H1 (cell line): ENCODE measurements around the gene NDUFV1. TPM values are rescaled to one million over a fixed set of nuclear protein-coding genes. Genes with fewer than 3 reads are reported as not detected.
A peak's percentile ranks its signal among the peaks of the same experiment; 100 is the strongest.

Experiments used
- CTCF ChIA-PET: fragments of 300-600 bp; sonication (Branson Sonifier 250); formaldehyde crosslinking; loops from one replicate; lab custom pipeline; 2021; ENCODE audit not compliant: partially characterized antibody; lab: Charles Lee
- POLR2A ChIA-PET: fragments of 300-600 bp; sonication (Branson Sonifier 250); formaldehyde crosslinking; loops from one replicate; lab custom pipeline; 2021; ENCODE audit warnings: inconsistent platforms; ENCODE audit not compliant: partially characterized antibody; lab: Charles Lee
- DNase-seq, 2 experiments: peaks; one replicate each; pipeline versions ENCODE4 v3.0.0 to v3.0.0-alpha.2; 2010 to 2022; ENCODE audit warnings: low spot score in 2 of 2, low read depth in 1 of 2, mixed read lengths in 1 of 2
- FAIRE-seq: peaks from 2 replicates; lab custom pipeline; 2011; peaks lifted over from hg19 to GRCh38; lab: Jason Lieb, UNC
- H2AFZ ChIP-seq: 2 replicates; pipeline ENCODE4 v1.8.1; 2012; ENCODE audit warnings: low read length, inconsistent platforms
- H2AK5ac ChIP-seq: 2 replicates; pipeline ENCODE4 v1.6.1; 2013; ENCODE audit warnings: low read depth, low read length
- H2BK120ac ChIP-seq: replicated peaks from 2 replicates; pipeline ENCODE3; 2013; ENCODE audit warnings: low read depth, low read length, inconsistent platforms
- H2BK12ac ChIP-seq: 2 replicates; pipeline ENCODE4 v1.6.1; 2013; ENCODE audit warnings: low read depth, low read length
- H2BK15ac ChIP-seq: 2 replicates; pipeline ENCODE4 v1.6.1; 2013; ENCODE audit warnings: low read length
- H2BK20ac ChIP-seq: 2 replicates; pipeline ENCODE4 v1.6.1; 2013; ENCODE audit warnings: low read length
- H2BK5ac ChIP-seq: 2 replicates; pipeline ENCODE4 v1.6.1; 2013; ENCODE audit warnings: low read depth, low read length
- H3K14ac ChIP-seq: 2 replicates; pipeline ENCODE4 v1.6.1; 2013; ENCODE audit warnings: inconsistent platforms; ENCODE audit not compliant: insufficient read length
- H3K18ac ChIP-seq: 2 replicates; pipeline ENCODE4 v1.6.1; 2013; ENCODE audit warnings: low read length; ENCODE audit errors: extremely low read depth
- H3K23ac ChIP-seq: 2 replicates; pipeline ENCODE4 v1.6.1; 2013; ENCODE audit warnings: inconsistent platforms; ENCODE audit not compliant: insufficient read length
- H3K23me2 ChIP-seq: 2 replicates; pipeline ENCODE4 v1.6.1; 2013; ENCODE audit warnings: low read depth, low read length
- H3K27ac ChIP-seq: 2 replicates; pipeline ENCODE4 v1.6.1; 2011; ENCODE audit warnings: low read depth, low read length, inconsistent platforms
- H3K27me3 ChIP-seq, 4 experiments: replicated peaks in 1 of 4; 1 replicate in 1 of 4; 2 replicates in 3 of 4; pipeline versions ENCODE4 v1.6.1 to v1.8.1; 2011 to 2013; ENCODE audit warnings: low read length in 3 of 4, mild to moderate bottlenecking in 3 of 4, inconsistent platforms in 2 of 4, mixed read lengths in 2 of 4, moderate library complexity in 1 of 4; ENCODE audit not compliant: control insufficient read depth in 3 of 4, insufficient read depth in 3 of 4; ENCODE audit errors: extremely low read depth in 1 of 4
- H3K36me3 ChIP-seq, 4 experiments: 2 replicates each; pipeline versions ENCODE4 v1.6.1 to v1.8.1; 2011 to 2013; ENCODE audit warnings: mild to moderate bottlenecking in 4 of 4, low read length in 3 of 4, moderate library complexity in 2 of 4, control low read depth in 1 of 4, inconsistent platforms in 1 of 4; ENCODE audit not compliant: insufficient read depth in 4 of 4, control insufficient read depth in 2 of 4
- H3K4ac ChIP-seq: replicated peaks from 2 replicates; pipeline ENCODE3; 2013; ENCODE audit warnings: low read length, low read depth, mixed read lengths, inconsistent platforms; ENCODE audit not compliant: insufficient read length
- H3K4me1 ChIP-seq, 4 experiments: replicated peaks in 1 of 4; 1 replicate in 1 of 4; 2 replicates in 3 of 4; pipeline versions ENCODE4 v1.6.1 to v1.8.1; 2011 to 2013; ENCODE audit warnings: low read length in 3 of 4, inconsistent platforms in 2 of 4, mixed read lengths in 1 of 4; ENCODE audit not compliant: insufficient read depth in 4 of 4, control insufficient read depth in 3 of 4
- H3K4me2 ChIP-seq, 2 experiments: 2 replicates each; pipeline versions ENCODE4 v1.6.1 to v1.8.1; 2011 to 2013; ENCODE audit warnings: low read depth in 2 of 2, low read length in 2 of 2, control low read depth in 1 of 2, inconsistent platforms in 1 of 2, mild to moderate bottlenecking in 1 of 2; ENCODE audit not compliant: insufficient read depth in 1 of 2
- H3K4me3 ChIP-seq, 4 experiments: fragments of 200-600, 300-600 bp in 1 of 4; sonication (generic), shearing (Covaris generic), sonication (Bioruptor Twin) in 1 of 4; 2 replicates each; pipeline versions ENCODE4 v1.5.1 to v1.8.1; 2011 to 2016; ENCODE audit warnings: low read length in 4 of 4, low read depth in 3 of 4, control low read depth in 2 of 4, inconsistent platforms in 2 of 4, mild to moderate bottlenecking in 2 of 4, mixed read lengths in 1 of 4, moderate library complexity in 1 of 4; ENCODE audit not compliant: insufficient read depth in 2 of 4; ENCODE audit errors: extremely low read depth in 1 of 4
- H3K56ac ChIP-seq: replicated peaks from 2 replicates; pipeline ENCODE3; 2013; ENCODE audit warnings: low read depth, mild to moderate bottlenecking, mixed read lengths, low read length, inconsistent platforms; ENCODE audit not compliant: insufficient read length
- H3K79me1 ChIP-seq: 2 replicates; pipeline ENCODE4 v1.6.1; 2013; ENCODE audit warnings: low read depth, low read length, control low read depth
- H3K79me2 ChIP-seq, 2 experiments: 2 replicates each; pipeline versions ENCODE4 v1.6.1 to v1.8.1; 2012 to 2013; ENCODE audit warnings: low read length in 2 of 2, mild to moderate bottlenecking in 2 of 2, inconsistent platforms in 1 of 2; ENCODE audit not compliant: insufficient read depth in 2 of 2, control insufficient read depth in 1 of 2
- H3K9ac ChIP-seq, 4 experiments: replicated peaks in 1 of 4; 1 replicate in 1 of 4; 2 replicates in 3 of 4; pipeline versions ENCODE4 v1.6.1 to v1.8.1; 2011 to 2013; ENCODE audit warnings: low read depth in 3 of 4, low read length in 3 of 4, control low read depth in 2 of 4, mild to moderate bottlenecking in 2 of 4, moderate library complexity in 2 of 4, inconsistent platforms in 1 of 4; ENCODE audit errors: extremely low read depth in 1 of 4
- H3K9me3 ChIP-seq, 2 experiments: 2 replicates each; pipeline versions ENCODE4 v1.6.1 to v1.8.1; 2012 to 2013; ENCODE audit warnings: mild to moderate bottlenecking in 2 of 2, moderate library complexity in 2 of 2, control low read depth in 1 of 2, inconsistent platforms in 1 of 2, low read depth in 1 of 2, low read length in 1 of 2, mixed read lengths in 1 of 2; ENCODE audit not compliant: insufficient read depth in 2 of 2
- H4K20me1 ChIP-seq, 2 experiments: replicated peaks in 1 of 2; 2 replicates each; pipeline versions ENCODE3 to v1.8.1; 2011 to 2013; ENCODE audit warnings: inconsistent platforms in 2 of 2, low read length in 2 of 2, mild to moderate bottlenecking in 1 of 2; ENCODE audit not compliant: insufficient read depth in 2 of 2, control insufficient read depth in 1 of 2
- H4K5ac ChIP-seq: 2 replicates; pipeline ENCODE4 v1.6.1; 2013; ENCODE audit warnings: low read length, low read depth, mixed read lengths, inconsistent platforms; ENCODE audit not compliant: insufficient read length
- H4K8ac ChIP-seq: 2 replicates; pipeline ENCODE4 v1.8.0; 2013; ENCODE audit warnings: mild to moderate bottlenecking, moderate library complexity, low read length, inconsistent platforms; ENCODE audit not compliant: insufficient read depth; ENCODE audit errors: extremely low read depth
- H4K91ac ChIP-seq: replicated peaks from 2 replicates; pipeline ENCODE3; 2013; ENCODE audit warnings: low read length, mixed read lengths, inconsistent platforms; ENCODE audit not compliant: insufficient read length
- BCL11A ChIP-seq, 2 experiments: IDR thresholded peaks; one replicate each; pipeline ENCODE4 v1.6.1; 2011; ENCODE audit warnings: low read depth in 2 of 2, low read length in 2 of 2, mild to moderate bottlenecking in 2 of 2
- CTCF ChIP-seq, 3 experiments: IDR thresholded peaks; 1 replicate in 2 of 3; 2 replicates in 1 of 3; pipeline versions ENCODE4 v1.5.1 to v1.6.1; 2011; ENCODE audit warnings: low read length in 3 of 3, mild to moderate bottlenecking in 3 of 3, inconsistent platforms in 2 of 3, low read depth in 1 of 3, moderate library complexity in 1 of 3; ENCODE audit not compliant: insufficient read depth in 1 of 3; ENCODE audit errors: control extremely low read depth in 1 of 3
- EZH2 ChIP-seq: fragments of 200-600 bp; sonication (generic); IDR thresholded peaks from 2 replicates; pipeline ENCODE4 v1.7.1; 2012; ENCODE audit warnings: low read depth, mild to moderate bottlenecking, moderate library complexity, low read length, inconsistent platforms; ENCODE audit not compliant: severe bottlenecking
- GABPA ChIP-seq: IDR thresholded peaks from 2 replicates; pipeline ENCODE4 v1.6.1; 2011; ENCODE audit warnings: mild to moderate bottlenecking, low read length, moderate library complexity, borderline replicate concordance; ENCODE audit not compliant: insufficient read depth
- KDM5A ChIP-seq: fragments of 200-600 bp; IDR thresholded peaks from 2 replicates; pipeline ENCODE4 v1.7.1; 2012; ENCODE audit warnings: mild to moderate bottlenecking, low read length, inconsistent platforms, mixed read lengths
- TBP ChIP-seq: IDR thresholded peaks from 2 replicates; pipeline ENCODE4 v1.6.1; 2011; ENCODE audit warnings: low read depth, low read length, improper control_type of control experiment
- ZNF274 ChIP-seq: IDR thresholded peaks from 2 replicates; pipeline ENCODE4 v1.7.0; 2012; ENCODE audit warnings: low read length, borderline replicate concordance; ENCODE audit errors: extremely low read depth
- WGBS, 2 experiments: shearing (Covaris generic) in 1 of 2; methylation state at CpG; one replicate each; pipeline versions ENCODE4 v1.1.6 to v1.1.7; 2013 to 2015; ENCODE audit warnings: low lambda C conversion rate in 2 of 2, mixed read lengths in 2 of 2, inconsistent platforms in 1 of 2, low coverage in 1 of 2, missing lambda C conversion rate in 1 of 2; ENCODE audit not compliant: insufficient replicate concordance in 2 of 2, insufficient coverage in 1 of 2, insufficient read length in 1 of 2; ENCODE audit errors: extremely low coverage in 1 of 2, missing lambda C conversion rate in 1 of 2; 5-methylcytosine and 5-hydroxymethylcytosine counted together
- polyA plus RNA-seq, 7 experiments: library from polyadenylated mRNA; depleted of rRNA in 3 of 7; stranded (reverse) in 5 of 7; unstranded in 2 of 7; fragments of >200 nt in 5 of 7; fragments of 200-250 nt in 2 of 7; gene quantifications; 1 replicate in 5 of 7; 2 replicates in 1 of 7; 4 replicates in 1 of 7; pipeline versions ENCODE4 v1.2.1 to v1.2.3, GENCODE V29; 2011 to 2013; ENCODE audit warnings: missing spikeins in 2 of 7, mixed read lengths in 2 of 7
- total RNA-seq: library from RNA; stranded (reverse); fragmentation: NEBNext Ultra II Directional; extraction: Animal tissue kit (Norgen Biotek cat#: 25700); gene quantifications from 2 replicates; pipeline ENCODE4 v1.2.1, GENCODE V29; 2021
- TF ChIP-seq, protein P1 (sequence below): IDR thresholded peaks from 2 replicates; pipeline ENCODE4 v1.6.1; 2012; ENCODE audit warnings: inconsistent platforms

Gene NDUFV1
- total and polyA plus RNA-seq, 2 of the 8 experiments (the other 6 are each of a cell fraction or from before 2014, with no cell fraction given) = 125 to 131 TPM

- Histone ChIP-seq H3K27ac (no peak overlapping the region), H4K5ac (no peak overlapping the region), H3K23me2 (peaks cover 9% of the 10 kb centered on the region; the same call in 1 of the 2 replicates), H3K14ac (no peak overlapping the region), H3K4me2 (peak overlapping the region; percentile 64 to 98), H3K79me2 (peaks cover 0 to 8% of the 10 kb centered on the region in 2 experiments; a peak in 1 of 4 replicates), H3K23ac (no peak overlapping the region), H2BK12ac (peak overlapping the region; percentile 68), H4K8ac (no peak overlapping the region), H3K9ac (no peak overlapping the region), H2BK15ac (0 out of 2 replicates have a peak overlapping the region, but pooled peaks have one; percentile 72), H2BK120ac (no peak overlapping the region), H3K27me3 (peaks cover 0 to 4% (median 0%) of the 10 kb centered on the region in 4 experiments; a peak in 2 of 7 replicates), H3K36me3 (peaks cover 4 to 11% (median 6%) of the 10 kb centered on the region in 4 experiments; a peak in 6 of 8 replicates), H3K18ac (peak overlapping the region; percentile 19; the same call in 1 of the 2 replicates), H4K20me1 (peaks cover 0 to 2% of the 10 kb centered on the region in 2 experiments), H3K4me3 (peak overlapping the region; percentile 44 to 94 (median 65)), H2BK20ac (0 out of 2 replicates have a peak overlapping the region, but pooled peaks have one; percentile 13), H4K91ac (peak overlapping the region; percentile 36), H3K79me1 (no peaks in the 10 kb centered on the region), H3K9me3 (no peaks in the 10 kb centered on the region), H2AK5ac (no peak overlapping the region), H3K56ac (no peak overlapping the region), H2BK5ac (no peak overlapping the region), H3K4me1 (peaks cover 5 to 27% (median 17%) of the 10 kb centered on the region in 4 experiments; a peak in 6 of 7 replicates), H2AFZ (no peak overlapping the region), H3K4ac (no peak overlapping the region)
- DNase-seq = no peak
- CTCF ChIA-PET = interaction anchor here (0.7 to 1.6 kb wide), 8 partner anchors 9 to 205 kb away, joined by 3 to 15 read pairs (median 4); partner anchors contain the start of genes GSTP1 and PPP1CA
- POLR2A ChIA-PET = interaction anchor here (1.2 to 2.8 kb wide), 5 partner anchors 10 to 22 kb away, joined by 5 to 25 read pairs (median 6); partner anchors contain the start of gene GSTP1
- TF ChIP-seq BCL11A (IDR thresholded peaks at IDR 0.05; ENCODE audit: low read depth in 2 of 2, low read length in 2 of 2) (no peak), ZNF274 (no peak), TBP (no peak), GABPA (no peak), EZH2 (no peak), CTCF (IDR thresholded peaks at IDR 0.05; ENCODE audit: control extremely low read depth in 1 of 3, insufficient read depth in 1 of 3, low read depth in 1 of 3, low read length in 3 of 3) (peak in 1 of 3 experiments; percentile 12; a peak in 1 of 4 replicates), KDM5A (no peak)
- TF ChIP-seq, protein P1, sequence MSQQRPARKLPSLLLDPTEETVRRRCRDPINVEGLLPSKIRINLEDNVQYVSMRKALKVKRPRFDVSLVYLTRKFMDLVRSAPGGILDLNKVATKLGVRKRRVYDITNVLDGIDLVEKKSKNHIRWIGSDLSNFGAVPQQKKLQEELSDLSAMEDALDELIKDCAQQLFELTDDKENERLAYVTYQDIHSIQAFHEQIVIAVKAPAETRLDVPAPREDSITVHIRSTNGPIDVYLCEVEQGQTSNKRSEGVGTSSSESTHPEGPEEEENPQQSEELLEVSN = no peak
- WGBS, 2 experiments = 46% methylated on average over 12 of the region's 17 CpGs; no CpG with 5 or more reads in 1 of the 2 experiments
- FAIRE-seq = no peak
Measured at GRCh38 chr11:67606093-67606491, 644 bp upstream of the NDUFV1 start.
